GM19395 (cell line): Measurements from ENCODE around the gene PERM1.
"Not testable (repeated sequence)": the region's sequence is repeated elsewhere in the genome, so short reads cannot be mapped to it uniquely, and the experiment has no call there.

Source experiments
- ATAC-seq: cut with Tn5 transposase; IDR thresholded peaks from one replicate; pipeline ENCODE4 v1.9.1; 2021; ENCODE audit warnings: mild to moderate bottlenecking, moderate library complexity; ENCODE audit not compliant: unreplicated experiment

Gene PERM1

GRCh38 chr1:950881-951280 lies 31.0 kb downstream of the PERM1 start:
- ATAC-seq, result no peak

GRCh38 chr1:950268-950667 lies 31.6 kb downstream of the PERM1 start:
- ATAC-seq, result no peak

GRCh38 chr1:947958-948357 lies 33.9 kb downstream of the PERM1 start:
- no peak for ATAC-seq

GRCh38 chr1:946811-947210 lies 35.1 kb downstream of the PERM1 start:
- not testable (repeated sequence) for ATAC-seq

GRCh38 chr1:945688-946556 lies 36.0 kb downstream of the PERM1 start:
- no peak for ATAC-seq

- ATAC-seq, result no peak
Measured at GRCh38 chr1:944341-945325, 37.3 kb downstream of the PERM1 start.

GRCh38 chr1:943545-944340 lies 38.1 kb downstream of the PERM1 start:
- ATAC-seq, result no peak

GRCh38 chr1:942864-943533 lies 38.9 kb downstream of the PERM1 start:
- no peak for ATAC-seq

GRCh38 chr1:942411-942821 lies 39.5 kb downstream of the PERM1 start:
- no peak for ATAC-seq

- ATAC-seq, result no peak
Measured at GRCh38 chr1:941588-942383, 40.1 kb downstream of the PERM1 start.

GRCh38 chr1:941015-941587 lies 40.8 kb downstream of the PERM1 start:
- ATAC-seq, result no peak

- no peak for ATAC-seq
Measured at GRCh38 chr1:940107-941014, 41.5 kb downstream of the PERM1 start.

- ATAC-seq, result no peak
Measured at GRCh38 chr1:939511-940106, 42.3 kb downstream of the PERM1 start.

- no peak for ATAC-seq
Measured at GRCh38 chr1:938711-939489, 43.0 kb downstream of the PERM1 start.

GRCh38 chr1:938088-938683 lies 43.7 kb downstream of the PERM1 start:
- no peak for ATAC-seq

- ATAC-seq, result no peak
Measured at GRCh38 chr1:937521-937920, 44.4 kb downstream of the PERM1 start.
